Neural cell (in vitro differentiated cells): ENCODE data around the gene SH3PXD2B.

Source experiments
- CTCF ChIP-seq: fragments of 450-650 bp; IDR thresholded peaks from 2 replicates; pipeline ENCODE4 v1.5.1; 2014; ENCODE audit warnings: antibody characterized with exemption, mild to moderate bottlenecking, moderate library complexity; ENCODE audit not compliant: poor library complexity, severe bottlenecking
- EP300 ChIP-seq: fragments of 450-650 bp; conservative IDR thresholded peaks from 2 replicates; pipeline ENCODE4 v1.6.1; 2014; ENCODE audit warnings: antibody characterized with exemption, mild to moderate bottlenecking, moderate library complexity; ENCODE audit not compliant: poor library complexity, severe bottlenecking
- MXI1 ChIP-seq: fragments of 450-650 bp; conservative IDR thresholded peaks from 2 replicates; pipeline ENCODE4 v1.6.1; 2014; ENCODE audit warnings: antibody characterized with exemption, mild to moderate bottlenecking; ENCODE audit not compliant: poor library complexity, severe bottlenecking
- POLR2AphosphoS5 ChIP-seq: IDR thresholded peaks from 2 replicates; pipeline ENCODE4 v1.6.1; 2012
- RAD21 ChIP-seq: fragments of 450-650 bp; conservative IDR thresholded peaks from 2 replicates; pipeline ENCODE4 v1.6.1; 2014; ENCODE audit warnings: antibody characterized with exemption, mild to moderate bottlenecking, moderate library complexity
- REST ChIP-seq: IDR thresholded peaks from 2 replicates; pipeline ENCODE4 v1.6.1; 2012; ENCODE audit warnings: borderline replicate concordance
- TAF1 ChIP-seq: IDR thresholded peaks from 2 replicates; pipeline ENCODE4 v1.6.1; 2012; ENCODE audit warnings: low read depth

- TF ChIP-seq REST (no peak), EP300 (no peak), MXI1 (no peak), CTCF (no peak), POLR2AphosphoS5 (no peak), TAF1 (no peak), RAD21 (no peak)
These were observed 132.0 kb downstream of the SH3PXD2B start for GRCh38 chr5:172322028-172322965.
